GM12865 (cell line): ENCODE measurements around the gene ADCY4.
"Not testable (repeated sequence)": the region's sequence is repeated elsewhere in the genome, so short reads cannot be mapped to it uniquely, and the experiment has no call there.

Source experiments
- DNase-seq: peaks from one replicate; pipeline ENCODE4 v3.0.0; 2010; ENCODE audit warnings: low read depth
- H3K4me3 ChIP-seq: 2 replicates; pipeline ENCODE4 v1.5.1; 2011; ENCODE audit warnings: mild to moderate bottlenecking, low read depth, low read length, control low read depth
- TF ChIP-seq, protein P1 (sequence below): IDR thresholded peaks from 2 replicates; pipeline ENCODE4 v1.5.1; 2011; ENCODE audit warnings: low read length, control low read depth, low read depth, inconsistent platforms; ENCODE audit not compliant: insufficient read depth; ENCODE audit errors: missing control alignments

ADCY4 gene

DNA sequence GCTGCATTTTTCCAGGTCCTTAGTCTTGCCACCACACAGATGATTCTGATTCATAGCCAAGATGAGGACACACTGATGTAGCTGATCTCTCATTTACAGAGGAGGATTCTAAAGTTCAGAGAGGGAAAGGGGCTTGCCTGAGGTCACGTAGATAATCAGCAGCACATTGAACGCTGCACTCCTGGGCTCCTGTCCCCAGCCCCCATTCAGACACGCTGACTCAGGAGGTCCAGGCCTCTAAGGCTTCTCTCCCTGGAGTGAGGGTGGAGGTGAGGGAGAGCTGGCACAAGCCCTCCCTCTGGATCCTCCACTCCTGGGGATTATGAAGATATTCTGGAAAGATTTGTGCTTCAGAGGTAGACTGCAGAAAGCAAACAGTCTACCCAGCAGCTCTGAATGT, 43.5 kb upstream of the ADCY4 start:
- DNase-seq, result no peak
- H3K4me3 ChIP-seq, result no peak overlapping the region
- TF ChIP-seq, protein P1, sequence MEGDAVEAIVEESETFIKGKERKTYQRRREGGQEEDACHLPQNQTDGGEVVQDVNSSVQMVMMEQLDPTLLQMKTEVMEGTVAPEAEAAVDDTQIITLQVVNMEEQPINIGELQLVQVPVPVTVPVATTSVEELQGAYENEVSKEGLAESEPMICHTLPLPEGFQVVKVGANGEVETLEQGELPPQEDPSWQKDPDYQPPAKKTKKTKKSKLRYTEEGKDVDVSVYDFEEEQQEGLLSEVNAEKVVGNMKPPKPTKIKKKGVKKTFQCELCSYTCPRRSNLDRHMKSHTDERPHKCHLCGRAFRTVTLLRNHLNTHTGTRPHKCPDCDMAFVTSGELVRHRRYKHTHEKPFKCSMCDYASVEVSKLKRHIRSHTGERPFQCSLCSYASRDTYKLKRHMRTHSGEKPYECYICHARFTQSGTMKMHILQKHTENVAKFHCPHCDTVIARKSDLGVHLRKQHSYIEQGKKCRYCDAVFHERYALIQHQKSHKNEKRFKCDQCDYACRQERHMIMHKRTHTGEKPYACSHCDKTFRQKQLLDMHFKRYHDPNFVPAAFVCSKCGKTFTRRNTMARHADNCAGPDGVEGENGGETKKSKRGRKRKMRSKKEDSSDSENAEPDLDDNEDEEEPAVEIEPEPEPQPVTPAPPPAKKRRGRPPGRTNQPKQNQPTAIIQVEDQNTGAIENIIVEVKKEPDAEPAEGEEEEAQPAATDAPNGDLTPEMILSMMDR, result no peak

DNA sequence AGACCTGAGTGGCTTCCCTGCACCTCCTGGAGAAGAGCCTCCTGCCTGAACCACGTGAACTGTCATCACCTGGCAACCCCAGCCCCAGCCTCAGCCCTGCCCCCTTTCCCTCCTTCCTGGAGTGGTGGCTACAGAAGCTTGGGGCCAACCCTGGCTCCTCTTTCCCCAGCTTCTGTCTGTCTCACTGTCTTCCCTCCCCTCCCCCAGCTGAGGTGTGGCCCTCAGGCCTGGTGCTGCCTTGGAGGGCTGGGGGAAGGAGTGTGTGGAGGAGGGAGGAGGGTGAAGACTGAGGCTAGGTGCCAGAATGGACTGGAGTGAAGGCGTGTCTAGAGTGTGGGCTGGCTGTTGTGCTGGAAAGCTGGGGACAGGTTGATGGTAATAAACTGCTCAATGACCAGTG, 42.8 kb upstream of the ADCY4 start:
- no peak overlapping the region for H3K4me3 ChIP-seq
- no peak for DNase-seq
- TF ChIP-seq, protein P1, result no peak

DNA sequence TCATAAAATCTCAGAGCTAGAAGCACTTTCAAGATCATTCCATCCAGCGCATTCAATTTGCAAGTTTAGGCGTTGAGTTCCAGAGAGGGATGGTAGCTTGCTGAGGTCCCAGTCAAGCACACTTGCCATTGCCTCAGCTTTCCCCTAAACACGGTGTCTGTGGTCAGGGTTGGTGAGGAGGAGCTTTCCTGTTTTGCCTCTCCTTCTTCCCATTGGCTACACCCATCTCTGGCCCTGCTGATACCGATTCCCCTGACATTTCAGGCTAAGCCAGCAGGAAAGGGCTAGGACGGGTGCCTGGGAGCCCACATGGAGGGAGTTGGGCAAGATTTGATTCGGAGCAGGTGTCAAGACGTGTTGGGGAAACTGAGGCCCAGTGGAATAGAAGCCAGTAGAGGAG, 42.3 kb upstream of the ADCY4 start:
- TF ChIP-seq, protein P1, result no peak
- DNase-seq, result no peak
- H3K4me3 ChIP-seq, result no peak overlapping the region

DNA sequence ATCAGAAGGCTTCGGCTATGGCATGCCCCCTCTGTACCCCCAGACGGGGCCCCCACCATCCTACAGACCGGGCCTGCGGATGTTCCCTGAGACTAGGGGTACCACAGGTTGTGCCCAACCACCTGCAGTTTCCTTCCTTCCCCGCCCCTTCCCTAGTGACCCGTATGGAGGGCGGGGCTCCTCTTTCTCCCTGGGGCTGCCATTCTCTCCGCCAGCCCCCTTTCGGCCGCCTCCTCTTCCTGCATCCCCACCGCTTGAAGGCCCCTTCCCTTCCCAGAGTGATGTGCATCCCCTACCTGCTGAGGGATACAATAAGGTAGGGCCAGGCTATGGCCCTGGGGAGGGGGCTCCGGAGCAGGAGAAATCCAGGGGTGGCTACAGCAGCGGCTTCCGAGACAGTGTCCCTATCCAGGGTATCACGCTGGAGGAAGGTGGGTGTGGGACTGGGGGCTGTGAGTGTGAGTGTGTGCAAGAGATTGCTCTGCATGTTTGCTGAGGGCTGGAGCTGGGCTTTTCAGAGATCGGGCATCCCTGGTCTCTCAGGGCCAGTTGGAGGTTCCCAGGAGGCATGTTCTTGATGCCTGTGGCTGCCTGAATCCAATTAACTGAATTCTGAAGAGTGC, 41.7 kb upstream of the ADCY4 start:
- TF ChIP-seq, protein P1, result no peak
- H3K4me3 ChIP-seq, result no peak overlapping the region
- DNase-seq, result no peak

DNA sequence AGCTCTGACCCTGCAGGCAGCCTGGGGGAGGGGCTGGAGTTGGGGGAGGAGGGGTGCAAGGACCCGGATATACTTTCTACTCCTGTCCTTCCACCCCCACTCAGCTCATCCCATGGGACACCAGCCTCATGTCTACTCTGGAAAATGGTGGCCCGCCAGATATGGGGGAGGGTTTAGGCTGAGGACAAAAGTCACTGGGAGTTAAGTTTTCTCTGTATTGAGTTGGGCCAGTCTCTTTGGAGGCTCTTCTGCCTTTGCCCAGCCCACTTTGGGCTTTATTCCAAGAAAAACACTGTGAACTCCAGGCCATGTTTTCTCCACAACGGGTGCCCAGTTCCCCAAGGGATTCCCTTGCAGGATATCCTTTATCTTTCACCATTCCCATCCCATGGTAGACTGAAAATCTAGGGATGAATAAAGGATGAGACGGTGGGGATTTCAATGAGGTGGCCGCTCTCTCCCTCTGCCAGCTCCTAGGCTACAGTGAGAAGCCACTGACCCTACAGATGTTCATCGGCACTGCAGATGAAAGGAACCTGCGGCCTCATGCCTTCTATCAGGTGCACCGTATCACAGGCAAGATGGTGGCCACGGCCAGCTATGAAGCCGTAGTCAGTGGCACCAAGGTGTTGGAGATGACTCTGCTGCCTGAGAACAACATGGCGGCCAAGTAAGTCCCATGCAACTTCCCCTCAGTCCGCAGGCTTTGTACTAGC, 38.0 kb upstream of the ADCY4 start:
- TF ChIP-seq, protein P1, result no peak
- H3K4me3 ChIP-seq, result no peak overlapping the region
- no peak for DNase-seq

DNA sequence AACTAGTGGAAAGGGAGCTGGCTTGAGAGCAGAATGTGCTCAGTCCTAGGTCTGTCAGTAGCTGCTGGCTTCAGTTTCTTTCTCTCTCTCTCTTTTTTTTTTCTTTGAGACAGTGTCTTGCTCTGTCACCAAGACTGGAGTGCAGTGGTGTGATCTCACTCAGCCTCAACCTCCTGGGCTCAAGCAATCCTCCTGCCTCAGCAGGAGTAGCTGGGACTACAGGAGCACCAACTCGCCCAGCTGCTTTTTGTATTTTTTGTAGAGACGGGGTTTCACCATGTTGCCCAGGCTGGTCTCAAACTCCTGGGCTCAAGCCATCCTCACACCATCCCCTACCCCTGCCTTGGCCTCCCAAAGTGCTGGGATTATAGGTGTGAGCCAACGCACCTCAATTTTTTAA, 36.7 kb upstream of the ADCY4 start:
- not testable (repeated sequence) for DNase-seq, H3K4me3 ChIP-seq

DNA sequence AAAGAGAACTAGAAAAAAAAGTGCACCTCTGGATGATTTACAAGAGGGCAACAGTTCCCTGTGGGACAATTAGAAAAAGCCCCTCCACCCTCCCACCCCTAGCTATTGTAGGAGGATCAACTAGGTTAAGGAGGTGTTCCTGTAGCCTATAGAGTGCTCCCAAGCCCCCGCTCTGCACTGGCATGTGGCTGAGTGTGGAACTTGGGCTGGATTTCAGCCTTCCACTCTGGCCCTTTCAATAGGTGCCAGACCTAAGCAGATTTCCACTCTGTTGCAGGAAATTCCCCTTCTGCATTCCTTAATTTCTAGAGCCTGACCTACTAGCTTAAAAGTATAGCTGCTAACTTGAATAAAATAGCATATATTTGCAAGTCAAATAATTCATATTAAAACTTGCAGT, 35.9 kb upstream of the ADCY4 start:
- TF ChIP-seq, protein P1, result no peak
- H3K4me3 ChIP-seq, result no peak overlapping the region

More for the DNA sequence above, 35.9 kb upstream of the ADCY4 start:
- no peak for DNase-seq
